Right lobe of liver (tissue), 4 donors: ENCODE data around the gene TYSND1.

Experiments used
- CTCF ChIP-seq, 4 donors: fragments of 200-600 bp in 3 of 4; fragments of 450-650 bp in 1 of 4; IDR thresholded peaks; one replicate each; pipeline versions ENCODE4 v1.5.1 to v1.8.0; 2016 to 2022; ENCODE audit warnings: antibody characterized with exemption in 4 of 4, mild to moderate bottlenecking in 2 of 4
- POLR2A ChIP-seq: fragments of 450-650 bp; IDR thresholded peaks from one replicate; pipeline ENCODE4 v1.6.1; 2017; ENCODE audit warnings: antibody characterized with exemption, mild to moderate bottlenecking
- donor health status: DM: no; HTN: no; CAD: no.
- donor health status: DM: no; HTN: no; CAD: no.
- donor health status: DM: no; HTN: yes; CAD: no.

GRCh38 chr10:70160798-70161197, 14.3 kb upstream of the TYSND1 start:
- TF ChIP-seq CTCF (IDR thresholded peaks at IDR 0.05) (no peak), POLR2A (no peak)
